Neural cell (in vitro differentiated cells): ENCODE data around the gene FERMT1. TPM values are rescaled to one million over a fixed set of nuclear protein-coding genes. Genes with fewer than 3 reads are reported as not detected.

ENCODE experiments used
- H2AFZ ChIP-seq: fragments of 200-600, 300-800 bp; sonication (generic), shearing (Covaris generic); 2 replicates; pipeline ENCODE4 v1.6.0; 2014; ENCODE audit warnings: low read depth, mild to moderate bottlenecking, antibody characterized with exemption, low read length, moderate library complexity
- H3F3A ChIP-seq: fragments of 200-600 bp; shearing (Covaris generic); 2 replicates; pipeline ENCODE4 v1.6.1; 2016; ENCODE audit warnings: mild to moderate bottlenecking, moderate library complexity, mixed read lengths, antibody characterized with exemption, low read length; ENCODE audit not compliant: insufficient read depth, poor library complexity, severe bottlenecking
- H3K27ac ChIP-seq: fragments of 200-600, 300-800 bp; sonication (generic), shearing (Covaris generic); 2 replicates; pipeline ENCODE4 v1.5.1; 2014; ENCODE audit warnings: mild to moderate bottlenecking, low read length, moderate library complexity
- H3K27me3 ChIP-seq: fragments of 300-800, 200-600 bp; sonication (generic), shearing (Covaris generic); 2 replicates; pipeline ENCODE4 v1.6.0; 2014; ENCODE audit warnings: mild to moderate bottlenecking, low read depth, low read length, moderate library complexity; ENCODE audit not compliant: insufficient read depth
- H3K36me3 ChIP-seq: fragments of 300-800, 200-600 bp; sonication (generic), shearing (Covaris generic); 2 replicates; pipeline ENCODE4 v1.5.1; 2014; ENCODE audit warnings: mild to moderate bottlenecking, antibody characterized with exemption, low read length, moderate library complexity; ENCODE audit not compliant: insufficient read depth
- H3K4me2 ChIP-seq: fragments of 300-800, 200-600 bp; sonication (generic), shearing (Covaris generic); 2 replicates; pipeline ENCODE4 v1.6.0; 2014; ENCODE audit warnings: mild to moderate bottlenecking, low read length
- H3K4me3 ChIP-seq: fragments of 300-800, 200-600 bp; sonication (generic), shearing (Covaris generic); 2 replicates; pipeline ENCODE4 v1.5.1; 2014; ENCODE audit warnings: mild to moderate bottlenecking, low read length, moderate library complexity
- H3K79me2 ChIP-seq: fragments of 200-600 bp; shearing (Covaris generic); replicated peaks from 2 replicates; pipeline ENCODE4 v1.6.0; 2014; ENCODE audit warnings: mild to moderate bottlenecking, low read length, moderate library complexity; ENCODE audit not compliant: insufficient read depth
- H3K9ac ChIP-seq: fragments of 300-800, 200-600 bp; sonication (generic), shearing (Covaris generic); 2 replicates; pipeline ENCODE4 v1.6.1; 2016; ENCODE audit warnings: mild to moderate bottlenecking, low read length, mixed read lengths
- H3K9me2 ChIP-seq: fragments of 200-600 bp; shearing (Covaris generic); 2 replicates; pipeline ENCODE4 v1.6.1; 2016; ENCODE audit warnings: mild to moderate bottlenecking, low read length, mixed read lengths; ENCODE audit not compliant: insufficient read depth
- H3K9me3 ChIP-seq: fragments of 200-600, 300-800 bp; sonication (generic), shearing (Covaris generic); 2 replicates; pipeline ENCODE4 v1.6.1; 2016; ENCODE audit warnings: mild to moderate bottlenecking, mixed run types, low read length, moderate library complexity, mixed read lengths
- H4K20me1 ChIP-seq: fragments of 200-600 bp; shearing (Covaris generic); 2 replicates; pipeline ENCODE4 v1.6.1; 2016; ENCODE audit warnings: mild to moderate bottlenecking, mixed run types; ENCODE audit not compliant: insufficient read depth
- EP300 ChIP-seq: fragments of 450-650 bp; conservative IDR thresholded peaks from 2 replicates; pipeline ENCODE4 v1.6.1; 2014; ENCODE audit warnings: antibody characterized with exemption, mild to moderate bottlenecking, moderate library complexity; ENCODE audit not compliant: poor library complexity, severe bottlenecking
- EZH2 ChIP-seq: fragments of 200-600, 300-800 bp; shearing (Covaris generic), sonication (generic); IDR thresholded peaks from 2 replicates; pipeline ENCODE4 v1.6.1; 2014; ENCODE audit warnings: antibody characterized with exemption, low read length, borderline replicate concordance, mild to moderate bottlenecking; ENCODE audit not compliant: insufficient read depth, poor library complexity, severe bottlenecking
- MXI1 ChIP-seq: fragments of 450-650 bp; conservative IDR thresholded peaks from 2 replicates; pipeline ENCODE4 v1.6.1; 2014; ENCODE audit warnings: antibody characterized with exemption, mild to moderate bottlenecking; ENCODE audit not compliant: poor library complexity, severe bottlenecking
- POLR2AphosphoS5 ChIP-seq: IDR thresholded peaks from 2 replicates; pipeline ENCODE4 v1.6.1; 2012
- RAD21 ChIP-seq: fragments of 450-650 bp; conservative IDR thresholded peaks from 2 replicates; pipeline ENCODE4 v1.6.1; 2014; ENCODE audit warnings: antibody characterized with exemption, mild to moderate bottlenecking, moderate library complexity
- SMC3 ChIP-seq: fragments of 450-650 bp; conservative IDR thresholded peaks from 2 replicates; pipeline ENCODE4 v1.6.1; 2014; ENCODE audit warnings: antibody characterized with exemption, mild to moderate bottlenecking, moderate library complexity; ENCODE audit not compliant: poor library complexity
- TAF1 ChIP-seq: IDR thresholded peaks from 2 replicates; pipeline ENCODE4 v1.6.1; 2012; ENCODE audit warnings: low read depth
- polyA plus RNA-seq: library from polyadenylated mRNA; depleted of rRNA; stranded (reverse); fragments of >200 nt; gene quantifications from 2 replicates; pipeline ENCODE4 v1.2.3, GENCODE V29; 2014
- TF ChIP-seq, protein P1 (sequence below): IDR thresholded peaks from 2 replicates; pipeline ENCODE4 v1.6.1; 2012; ENCODE audit warnings: borderline replicate concordance
- TF ChIP-seq, protein P2 (sequence below): fragments of 450-650 bp; IDR thresholded peaks from 2 replicates; pipeline ENCODE4 v1.5.1; 2014; ENCODE audit warnings: antibody characterized with exemption, mild to moderate bottlenecking, moderate library complexity; ENCODE audit not compliant: poor library complexity, severe bottlenecking

The FERMT1 gene
- polyA plus RNA-seq, 1 donor from 2014 or later = not detected

DNA sequence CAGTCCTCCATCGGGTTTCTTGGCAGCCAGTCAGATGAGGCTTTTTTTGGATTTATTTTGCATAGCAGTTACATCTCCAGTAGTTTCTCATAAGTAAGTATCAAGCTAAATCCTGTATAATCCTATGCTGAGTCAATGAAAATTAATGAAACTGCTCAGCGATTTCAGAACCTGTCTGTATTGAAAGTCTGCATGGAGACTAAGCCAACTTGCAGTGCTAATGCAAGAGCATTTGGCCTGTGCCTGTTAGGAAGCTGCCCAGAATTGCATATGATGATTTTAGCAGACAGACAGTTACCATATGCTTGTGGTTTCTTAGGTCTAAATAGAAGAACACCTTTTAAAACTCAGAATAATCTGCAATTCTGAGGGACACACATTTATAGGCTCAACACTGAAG is 43.8 kb downstream of the FERMT1 start:
- Histone ChIP-seq H3K27ac (no peak overlapping the region), H3K4me3 (no peak overlapping the region), H3K9me3 (no peaks in the 10 kb centered on the region), H3F3A (no peaks in the 10 kb centered on the region), H3K27me3 (no peaks in the 10 kb centered on the region), H3K4me2 (no peak overlapping the region), H3K9ac (no peak overlapping the region), H2AFZ (no peak overlapping the region), H3K79me2 (no peaks in the 10 kb centered on the region), H3K36me3 (no peaks in the 10 kb centered on the region), H4K20me1 (no peaks in the 10 kb centered on the region), H3K9me2 (no peaks in the 10 kb centered on the region)
- TF ChIP-seq POLR2AphosphoS5 (no peak), EZH2 (no peak), RAD21 (no peak), EP300 (no peak), MXI1 (no peak)
- TF ChIP-seq, protein P1, sequence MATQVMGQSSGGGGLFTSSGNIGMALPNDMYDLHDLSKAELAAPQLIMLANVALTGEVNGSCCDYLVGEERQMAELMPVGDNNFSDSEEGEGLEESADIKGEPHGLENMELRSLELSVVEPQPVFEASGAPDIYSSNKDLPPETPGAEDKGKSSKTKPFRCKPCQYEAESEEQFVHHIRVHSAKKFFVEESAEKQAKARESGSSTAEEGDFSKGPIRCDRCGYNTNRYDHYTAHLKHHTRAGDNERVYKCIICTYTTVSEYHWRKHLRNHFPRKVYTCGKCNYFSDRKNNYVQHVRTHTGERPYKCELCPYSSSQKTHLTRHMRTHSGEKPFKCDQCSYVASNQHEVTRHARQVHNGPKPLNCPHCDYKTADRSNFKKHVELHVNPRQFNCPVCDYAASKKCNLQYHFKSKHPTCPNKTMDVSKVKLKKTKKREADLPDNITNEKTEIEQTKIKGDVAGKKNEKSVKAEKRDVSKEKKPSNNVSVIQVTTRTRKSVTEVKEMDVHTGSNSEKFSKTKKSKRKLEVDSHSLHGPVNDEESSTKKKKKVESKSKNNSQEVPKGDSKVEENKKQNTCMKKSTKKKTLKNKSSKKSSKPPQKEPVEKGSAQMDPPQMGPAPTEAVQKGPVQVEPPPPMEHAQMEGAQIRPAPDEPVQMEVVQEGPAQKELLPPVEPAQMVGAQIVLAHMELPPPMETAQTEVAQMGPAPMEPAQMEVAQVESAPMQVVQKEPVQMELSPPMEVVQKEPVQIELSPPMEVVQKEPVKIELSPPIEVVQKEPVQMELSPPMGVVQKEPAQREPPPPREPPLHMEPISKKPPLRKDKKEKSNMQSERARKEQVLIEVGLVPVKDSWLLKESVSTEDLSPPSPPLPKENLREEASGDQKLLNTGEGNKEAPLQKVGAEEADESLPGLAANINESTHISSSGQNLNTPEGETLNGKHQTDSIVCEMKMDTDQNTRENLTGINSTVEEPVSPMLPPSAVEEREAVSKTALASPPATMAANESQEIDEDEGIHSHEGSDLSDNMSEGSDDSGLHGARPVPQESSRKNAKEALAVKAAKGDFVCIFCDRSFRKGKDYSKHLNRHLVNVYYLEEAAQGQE = no peak
- TF ChIP-seq, protein P2, sequence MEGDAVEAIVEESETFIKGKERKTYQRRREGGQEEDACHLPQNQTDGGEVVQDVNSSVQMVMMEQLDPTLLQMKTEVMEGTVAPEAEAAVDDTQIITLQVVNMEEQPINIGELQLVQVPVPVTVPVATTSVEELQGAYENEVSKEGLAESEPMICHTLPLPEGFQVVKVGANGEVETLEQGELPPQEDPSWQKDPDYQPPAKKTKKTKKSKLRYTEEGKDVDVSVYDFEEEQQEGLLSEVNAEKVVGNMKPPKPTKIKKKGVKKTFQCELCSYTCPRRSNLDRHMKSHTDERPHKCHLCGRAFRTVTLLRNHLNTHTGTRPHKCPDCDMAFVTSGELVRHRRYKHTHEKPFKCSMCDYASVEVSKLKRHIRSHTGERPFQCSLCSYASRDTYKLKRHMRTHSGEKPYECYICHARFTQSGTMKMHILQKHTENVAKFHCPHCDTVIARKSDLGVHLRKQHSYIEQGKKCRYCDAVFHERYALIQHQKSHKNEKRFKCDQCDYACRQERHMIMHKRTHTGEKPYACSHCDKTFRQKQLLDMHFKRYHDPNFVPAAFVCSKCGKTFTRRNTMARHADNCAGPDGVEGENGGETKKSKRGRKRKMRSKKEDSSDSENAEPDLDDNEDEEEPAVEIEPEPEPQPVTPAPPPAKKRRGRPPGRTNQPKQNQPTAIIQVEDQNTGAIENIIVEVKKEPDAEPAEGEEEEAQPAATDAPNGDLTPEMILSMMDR = no peak

DNA sequence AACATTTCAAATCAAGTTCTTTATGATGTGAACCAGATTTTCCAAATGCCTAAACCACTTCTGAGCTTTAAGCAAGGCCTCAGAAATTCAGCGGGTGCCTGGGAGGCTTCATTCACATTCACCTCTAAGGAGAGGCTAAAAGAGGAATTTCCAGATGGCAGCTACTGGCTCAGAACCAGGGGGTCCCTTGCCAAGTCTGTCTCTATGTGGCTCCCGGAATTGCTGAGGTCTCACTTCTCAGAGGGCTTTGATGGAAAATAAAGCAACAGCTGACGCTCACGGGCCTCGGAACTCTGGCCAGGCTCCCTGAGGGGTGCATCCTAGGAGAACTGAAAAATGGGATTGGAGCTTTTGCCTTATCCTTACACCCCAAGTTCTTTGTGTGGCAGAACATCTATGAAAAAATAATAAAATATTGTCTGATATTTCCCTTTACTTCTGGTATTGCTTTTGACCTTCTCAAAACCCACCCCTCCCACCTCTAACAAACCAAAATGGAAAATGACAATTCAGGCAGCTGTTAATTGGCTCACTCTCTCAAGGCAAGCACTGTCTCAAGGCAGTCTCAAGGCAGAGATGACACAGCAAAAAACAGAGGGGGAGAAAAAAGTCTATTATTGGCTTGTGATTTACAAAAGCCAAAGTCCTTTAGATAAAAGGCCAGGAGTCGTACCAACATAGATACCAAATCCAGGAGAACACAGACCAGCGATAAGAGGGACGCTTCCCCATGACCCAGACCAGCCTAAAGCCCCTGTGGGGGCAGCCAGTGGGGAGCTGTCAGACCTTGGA is 47.2 kb downstream of the FERMT1 start:
- no peaks in the 10 kb centered on the region for H3K9me3 ChIP-seq
- no peaks in the 10 kb centered on the region for H3K9me2 ChIP-seq
- H3K4me3 ChIP-seq = no peak overlapping the region
- no peaks in the 10 kb centered on the region for H4K20me1 ChIP-seq
- no peaks in the 10 kb centered on the region for H3K27me3 ChIP-seq
- no peak overlapping the region for H2AFZ ChIP-seq
- H3K79me2 ChIP-seq = no peaks in the 10 kb centered on the region
- H3K36me3 ChIP-seq = no peaks in the 10 kb centered on the region
- no peak overlapping the region for H3K4me2 ChIP-seq
- no peak overlapping the region for H3K9ac ChIP-seq
- TF ChIP-seq TAF1 = no peak
- TF ChIP-seq, protein P1 = no peak
- TF ChIP-seq SMC3 = no peak
- no peaks in the 10 kb centered on the region for H3F3A ChIP-seq
- no peak overlapping the region for H3K27ac ChIP-seq
